ENCODE data around the gene TANC1.

DNA sequence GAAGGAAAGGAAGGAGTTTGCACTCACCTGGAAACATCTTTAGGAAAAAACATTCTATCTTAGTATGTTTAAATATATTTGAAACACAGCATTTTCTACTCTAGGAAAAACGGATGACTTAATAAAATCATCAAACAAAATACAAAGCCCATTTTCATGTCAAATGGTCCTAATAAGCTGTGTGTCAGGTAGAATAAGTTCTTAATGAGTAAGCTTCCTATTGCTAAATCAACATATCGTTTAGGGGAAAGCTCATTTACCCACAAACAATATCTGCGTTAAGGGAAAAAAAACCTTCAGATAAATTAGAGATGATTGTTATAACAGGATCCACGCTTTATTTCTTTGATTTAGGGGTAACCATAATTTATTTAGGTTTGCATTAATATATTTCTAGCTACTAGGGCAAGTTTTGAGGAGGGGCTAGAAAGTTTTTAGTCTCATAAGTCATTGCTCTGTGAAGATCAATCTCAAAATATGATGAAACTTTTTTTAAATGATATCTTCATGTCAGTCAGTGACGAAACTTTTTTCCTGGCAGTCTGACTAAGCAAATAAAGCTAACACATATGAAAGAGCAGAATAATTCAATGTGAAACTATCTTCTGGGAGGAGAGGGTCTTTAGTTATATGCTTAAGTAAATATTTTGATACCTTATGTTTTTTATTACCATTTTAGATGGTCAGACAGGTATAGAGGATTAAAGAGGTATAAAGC lies 170.9 kb downstream of the TANC1 start:
- TF ChIP-seq EZH2 (IDR thresholded peaks at IDR 0.05; ENCODE audit: insufficient read depth, poor library complexity, severe bottlenecking) = no peak
- no peak for TF ChIP-seq EZH2phosphoT487 (IDR thresholded peaks at IDR 0.05; ENCODE audit: insufficient read depth, low read depth)

All from GM23248 (cell line).